GM19468 (cell line): ENCODE measurements around the gene AIRE.
"Not testable (repeated sequence)": the region's sequence is repeated elsewhere in the genome, so short reads cannot be mapped to it uniquely, and the experiment has no call there.

ENCODE experiments used
- ATAC-seq: cut with Tn5 transposase; IDR thresholded peaks from one replicate; pipeline ENCODE4 v1.9.1; 2021; ENCODE audit warnings: mild to moderate bottlenecking, moderate library complexity, moderate number of reproducible peaks; ENCODE audit not compliant: unreplicated experiment; ENCODE audit errors: extremely low read depth

AIRE gene

DNA sequence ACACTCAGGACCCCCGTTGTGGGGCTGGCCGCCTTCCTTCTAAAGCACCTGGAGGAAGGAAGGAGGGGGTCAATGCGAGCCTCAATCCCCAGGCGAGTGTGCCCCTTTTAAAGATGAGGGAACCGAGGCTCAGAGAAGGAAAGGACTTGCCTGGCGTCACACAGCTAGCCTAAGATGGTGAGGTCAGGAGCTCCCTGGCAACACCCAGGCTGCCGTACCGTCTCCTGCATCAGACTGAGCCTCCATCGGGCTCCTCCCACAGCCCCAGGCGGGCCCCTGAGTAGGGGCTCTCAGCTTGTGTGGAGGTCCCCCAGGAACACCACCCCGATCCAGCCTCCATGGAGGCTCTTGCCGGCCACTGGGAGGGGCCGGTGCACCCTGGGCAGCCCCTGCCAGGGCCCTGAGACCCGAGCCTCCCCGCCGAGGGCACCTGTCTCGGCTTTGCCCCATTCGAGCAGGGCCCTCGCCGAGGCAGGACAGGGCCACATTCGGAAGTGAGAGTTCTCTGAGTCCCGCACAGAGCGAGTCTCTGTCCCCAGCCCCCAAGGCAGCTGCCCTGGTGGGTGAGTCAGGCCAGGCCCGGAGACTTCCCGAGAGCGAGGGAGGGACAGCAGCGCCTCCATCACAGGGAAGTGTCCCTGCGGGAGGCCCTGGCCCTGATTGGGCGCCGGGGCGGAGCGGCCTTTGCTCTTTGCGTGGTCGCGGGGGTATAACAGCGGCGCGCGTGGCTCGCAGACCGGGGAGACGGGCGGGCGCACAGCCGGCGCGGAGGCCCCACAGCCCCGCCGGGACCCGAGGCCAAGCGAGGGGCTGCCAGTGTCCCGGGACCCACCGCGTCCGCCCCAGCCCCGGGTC lies at the start of gene AIRE:
Gene AIRE, plus strand, starts transcription at position 739 of the 855 bp plus-strand sequence. CDS start 131 bp downstream, outside the sequence.
- no peak for ATAC-seq

DNA sequence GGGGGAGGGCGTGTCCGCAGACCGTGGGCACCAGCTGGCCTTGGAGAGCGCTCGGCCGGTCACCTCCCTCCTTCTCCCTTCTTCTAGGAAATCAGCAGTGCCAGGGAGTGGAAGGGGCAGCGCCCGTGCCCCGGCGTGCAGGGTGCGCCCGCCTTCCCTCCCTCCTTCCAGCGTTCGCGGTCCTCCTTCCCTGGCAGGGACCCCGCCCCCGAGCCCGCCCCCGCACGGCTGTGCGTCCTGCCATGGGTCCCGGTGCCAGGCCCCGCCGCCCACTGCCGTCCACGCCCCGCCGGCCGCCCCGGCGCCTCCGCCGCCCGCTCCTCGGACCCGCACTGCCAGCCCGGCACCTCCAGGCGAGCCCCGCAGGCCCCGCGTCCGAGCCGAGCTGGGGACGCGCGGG lies 45.3 kb upstream of the AIRE start:
- ATAC-seq, result not testable (repeated sequence)

DNA sequence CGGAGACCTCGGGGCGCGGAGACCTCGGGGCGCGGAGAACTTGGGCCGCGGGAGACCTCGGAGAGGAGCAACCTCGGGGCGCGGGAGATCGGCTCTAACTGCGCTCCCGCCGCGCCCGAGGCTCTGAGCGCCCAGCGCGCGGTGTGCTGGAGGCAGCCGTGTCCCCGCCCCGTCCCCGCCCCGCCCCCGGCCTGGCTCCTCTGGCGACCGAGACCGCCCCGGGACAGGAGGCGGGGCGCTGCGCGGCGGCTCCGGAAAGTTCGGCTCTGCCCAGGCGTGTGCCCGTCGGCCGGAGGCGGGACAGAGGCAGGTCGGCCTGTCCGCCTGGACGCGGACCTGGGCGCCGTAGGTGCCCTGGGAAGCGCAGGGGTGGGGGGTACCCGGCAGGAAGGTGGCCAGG lies 44.8 kb upstream of the AIRE start, which contains the start of gene ICOSLG:
Gene ICOSLG, minus strand, starts transcription at position 102 of the 400 bp plus-strand sequence. CDS start 126 bp downstream, outside the sequence.
- ATAC-seq, result not testable (repeated sequence)

GRCh38 chr21:44241281-44241680 lies 44.4 kb upstream of the AIRE start:
- ATAC-seq, result not testable (repeated sequence)

DNA sequence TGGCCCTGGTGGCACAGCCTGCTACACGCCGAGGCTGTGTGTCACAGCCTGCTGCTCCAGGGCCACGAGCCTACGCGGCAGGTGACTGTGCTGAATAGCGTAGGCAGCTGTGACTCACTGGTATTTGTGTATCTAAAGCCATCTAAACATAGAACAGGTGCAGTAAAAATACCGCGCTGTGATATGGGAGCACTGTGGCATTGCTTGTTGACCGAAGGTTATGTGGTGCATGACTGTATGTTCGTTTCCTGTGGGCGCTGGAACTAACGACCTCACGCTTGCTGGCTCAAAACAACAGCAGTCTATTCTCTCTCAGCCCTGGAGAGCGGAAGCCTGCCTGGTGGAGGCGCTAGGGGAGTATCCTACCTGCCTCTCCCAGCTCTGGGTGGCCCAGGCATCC lies 41.7 kb upstream of the AIRE start:
- ATAC-seq, result peak; percentile 37

DNA sequence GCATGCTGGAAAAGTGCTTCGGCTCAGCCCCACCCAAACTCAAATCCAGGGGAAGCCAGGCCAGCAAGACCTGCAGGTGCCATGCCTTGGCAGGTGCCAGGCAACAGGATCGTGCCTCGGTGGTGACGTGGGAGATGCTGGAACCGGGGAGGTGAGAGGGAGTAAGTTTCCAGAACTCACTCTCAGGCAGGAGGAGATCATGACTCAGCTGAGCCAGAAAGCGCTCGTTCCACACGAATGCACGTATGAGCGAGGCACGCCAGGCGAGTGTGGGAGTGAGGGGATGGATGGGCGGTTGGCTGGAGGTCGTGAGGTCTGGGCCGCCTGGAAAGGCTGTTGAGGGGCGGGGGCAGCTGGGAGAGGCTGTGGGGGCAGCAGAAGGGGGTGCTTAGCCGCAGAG lies 37.8 kb upstream of the AIRE start:
- ATAC-seq, result not testable (repeated sequence)

GRCh38 chr21:44249204-44250037 lies 36.3 kb upstream of the AIRE start:
- ATAC-seq, result not testable (repeated sequence)

- no peak for ATAC-seq
Observed at GRCh38 chr21:44253832-44254710, 31.6 kb upstream of the AIRE start.

GRCh38 chr21:44255511-44255981 lies 30.1 kb upstream of the AIRE start:
- ATAC-seq, result no peak

DNA sequence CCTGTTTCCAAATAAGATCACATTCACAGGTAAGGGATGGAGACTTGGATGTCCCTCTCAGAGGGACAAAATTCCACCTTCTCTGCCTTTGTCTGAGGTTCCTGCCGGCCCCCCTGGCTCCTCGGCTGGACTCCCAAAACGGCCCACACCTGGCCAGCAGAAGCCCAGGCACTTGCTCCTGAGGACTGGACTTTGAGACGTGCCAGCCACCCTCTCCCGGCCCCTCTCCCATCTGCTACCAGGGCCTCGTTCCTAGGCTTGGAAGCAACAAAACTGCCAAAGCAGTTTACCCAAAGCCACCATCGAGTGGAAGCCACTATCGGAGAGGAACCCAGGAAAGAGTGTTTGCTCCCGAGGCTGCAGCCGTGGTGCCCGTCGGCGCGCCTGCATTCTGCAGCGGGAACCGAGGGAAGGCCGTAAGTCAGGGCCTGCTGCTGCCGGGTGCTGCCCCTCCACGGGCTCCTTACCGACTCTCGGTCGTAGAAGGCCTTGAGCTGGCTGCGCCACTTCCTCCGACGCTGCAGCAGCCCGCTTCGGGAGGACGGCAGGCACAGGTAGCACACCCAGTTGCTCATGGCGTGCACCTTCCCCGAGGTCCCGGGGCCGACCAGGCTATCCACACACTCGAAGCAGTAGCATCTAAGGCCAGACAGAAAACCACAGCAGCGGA lies 27.5 kb upstream of the AIRE start:
- no peak for ATAC-seq

GRCh38 chr21:44259082-44259705 lies 26.5 kb upstream of the AIRE start:
- ATAC-seq, result no peak

GRCh38 chr21:44260066-44260465 lies 25.6 kb upstream of the AIRE start:
- ATAC-seq, result no peak

GRCh38 chr21:44260791-44261631 lies 24.7 kb upstream of the AIRE start:
- ATAC-seq, result no peak

- ATAC-seq, result no peak
Observed at GRCh38 chr21:44261675-44262295, 23.9 kb upstream of the AIRE start, which contains the start of gene DNMT3L. Gene DNMT3L (minus strand): TSS chr21:44261897. CDS start chr21:44261259, 638 bp downstream.

DNA sequence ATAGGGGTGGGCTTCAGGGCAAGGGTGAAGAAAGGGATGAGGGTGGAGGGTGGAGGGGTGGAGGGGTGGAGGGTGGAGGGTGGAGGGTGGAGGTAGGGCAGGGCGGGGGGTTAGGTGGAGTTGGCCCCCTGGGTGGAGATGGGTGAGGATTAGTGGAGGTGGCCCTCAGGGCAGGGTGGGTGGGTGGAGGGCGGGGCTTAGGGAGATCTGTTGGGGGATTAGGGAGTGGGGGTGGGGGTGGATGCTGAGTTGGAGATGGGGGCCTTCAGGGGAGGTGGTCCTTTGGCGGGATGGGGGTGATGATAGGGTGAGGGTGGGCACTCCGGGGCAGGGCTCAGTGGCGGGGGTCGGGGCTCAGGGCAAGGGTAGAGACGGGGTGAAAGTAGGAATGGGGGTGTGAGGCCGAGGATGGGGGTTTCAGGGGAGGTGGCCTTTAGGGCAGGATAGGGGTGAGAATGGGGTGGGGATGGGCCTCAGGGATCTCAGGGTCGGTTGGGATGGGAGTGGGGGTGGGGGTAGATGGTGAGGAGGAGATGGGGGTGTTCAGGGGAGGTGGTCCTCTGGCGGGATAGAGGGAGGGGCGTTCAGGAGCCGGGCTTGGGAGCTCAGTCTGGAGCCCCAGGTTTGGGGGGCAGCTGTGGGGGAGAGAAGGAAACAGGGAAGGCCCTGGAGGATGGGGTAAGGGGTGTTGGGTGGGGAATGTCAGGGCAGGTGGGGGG lies 23.2 kb upstream of the AIRE start:
- no peak for ATAC-seq

GRCh38 chr21:44263221-44263760 lies 22.4 kb upstream of the AIRE start:
- ATAC-seq, result no peak

DNA sequence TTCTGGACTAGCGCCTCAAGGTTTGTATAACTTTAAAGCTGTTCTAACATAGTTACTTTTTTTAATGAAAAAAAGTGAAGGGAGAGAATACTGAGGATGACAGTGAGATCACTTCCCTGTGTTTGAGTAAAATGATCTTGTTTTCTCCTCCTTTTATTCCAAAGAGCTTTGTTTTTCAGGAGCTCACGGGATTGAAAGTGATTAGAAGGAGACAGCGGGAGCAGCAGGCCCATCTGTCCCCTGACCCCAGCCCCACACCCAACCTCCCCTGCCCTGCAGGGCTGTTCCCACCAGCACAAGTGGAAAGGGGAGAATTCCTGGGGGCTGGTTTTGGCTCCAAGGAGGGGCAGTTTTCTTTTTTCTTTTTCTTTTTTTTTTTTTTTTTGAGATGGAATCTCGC lies 21.9 kb upstream of the AIRE start:
- ATAC-seq, result no peak
